HCT116 (cell line): ENCODE results near the gene ADAT3. TPM values are rescaled to one million over a fixed set of nuclear protein-coding genes. Genes with fewer than 3 reads are reported as not detected.

ENCODE experiments used
- ATAC-seq: fragments of 200-7000 bp; cut with Tn5 transposase; 2 replicates; pipeline ENCODE4 v1.9.1; 2020; ENCODE audit warnings: mild to moderate bottlenecking, moderate library complexity
- Bru-seq: library from RNA; stranded (reverse); fragments of 400-500 nt; gene quantifications from one replicate; lab custom pipeline; 2021; lab: Mats Ljungman, UMichigan
- BruChase-seq, 2 experiments: library from RNA; stranded (reverse); fragments of 400-500 nt; gene quantifications; one replicate each; lab custom pipeline; 2021; lab: Mats Ljungman, UMichigan
- BruUV-seq: library from RNA; stranded (reverse); fragments of 400-500 nt; replicated peaks from 2 replicates; lab custom pipeline; 2021; lab: Mats Ljungman, UMichigan
- CTCF ChIA-PET: fragments of 300-600 bp; sonication (Branson Sonifier 250); formaldehyde crosslinking; loops from one replicate; lab custom pipeline; 2021; ENCODE audit warnings: antibody characterized with exemption; lab: Charles Lee
- POLR2A ChIA-PET: fragments of 300-600, 350-600 bp; sonication (Branson Sonifier 250); formaldehyde crosslinking; loops from one replicate; lab custom pipeline; 2021; ENCODE audit warnings: antibody characterized with exemption; lab: Charles Lee
- RAD21 ChIA-PET, 2 experiments: fragments of 300-600 bp; sonication (Branson Sonifier 250); formaldehyde crosslinking; loops; one replicate each; lab custom pipeline; 2023; ENCODE audit warnings: low total read pairs in 2 of 2; ENCODE audit not compliant: uncharacterized antibody in 2 of 2, unreplicated experiment in 2 of 2, low non-redundant PET in 1 of 2; lab: Charles Lee
- DNase-seq: peaks from one replicate; pipeline ENCODE4 v3.0.0-alpha.2; 2010; ENCODE audit warnings: low read depth, low spot score
- H2AFZ ChIP-seq: fragments of 200-600 bp; shearing (Covaris generic), sonication (generic); 2 replicates; pipeline ENCODE4 v1.6.1; 2017; ENCODE audit warnings: low read depth, mixed run types, mixed read lengths, antibody characterized with exemption, low read length; ENCODE audit not compliant: poor library complexity, severe bottlenecking
- H3K27ac ChIP-seq: 2 replicates; pipeline ENCODE4 v1.5.1; 2012; ENCODE audit warnings: low read depth, low read length
- H3K27me3 ChIP-seq: fragments of 200-600 bp; sonication (generic); 2 replicates; pipeline ENCODE4 v1.6.1; 2016; ENCODE audit warnings: mixed run types, low read length, mixed read lengths; ENCODE audit not compliant: insufficient read depth
- H3K36me3 ChIP-seq, 2 experiments: fragments of 200-500 bp in 1 of 2; fragments of 200-600 bp in 1 of 2; sonication (Bioruptor generic) in 1 of 2; sonication (generic) in 1 of 2; 2 replicates each; pipeline versions ENCODE4 v1.5.1 to v1.6.1; 2014 to 2016; ENCODE audit warnings: low read length in 2 of 2, inconsistent platforms in 1 of 2, mixed read lengths in 1 of 2, mixed run types in 1 of 2; ENCODE audit not compliant: insufficient read depth in 2 of 2, control insufficient read depth in 1 of 2
- H3K4me1 ChIP-seq, 2 experiments: fragments of 200-600 bp in 1 of 2; sonication (generic) in 1 of 2; 2 replicates each; pipeline versions ENCODE4 v1.5.1 to v1.6.1; 2012 to 2017; ENCODE audit warnings: low read length in 2 of 2, inconsistent platforms in 1 of 2, mild to moderate bottlenecking in 1 of 2, mixed read lengths in 1 of 2, mixed run types in 1 of 2, moderate library complexity in 1 of 2; ENCODE audit not compliant: insufficient read depth in 2 of 2, control insufficient read depth in 1 of 2
- H3K4me2 ChIP-seq: fragments of 200-600 bp; sonication (generic); 2 replicates; pipeline ENCODE4 v1.6.1; 2017; ENCODE audit warnings: mixed run types, low read length, mixed read lengths
- H3K4me3 ChIP-seq, 2 experiments: fragments of 200-600 bp in 1 of 2; sonication (generic) in 1 of 2; replicated peaks in 1 of 2; 2 replicates each; pipeline ENCODE4 v1.5.1; 2011 to 2016; ENCODE audit warnings: low read length in 2 of 2, control low read depth in 1 of 2, low read depth in 1 of 2, mild to moderate bottlenecking in 1 of 2, mixed read lengths in 1 of 2, mixed run types in 1 of 2
- H3K79me2 ChIP-seq: fragments of 200-600 bp; sonication (generic); 2 replicates; pipeline ENCODE4 v1.6.1; 2017; ENCODE audit warnings: mild to moderate bottlenecking, mixed run types, low read length, moderate library complexity, mixed read lengths; ENCODE audit not compliant: insufficient read depth
- H3K9ac ChIP-seq: fragments of 200-600 bp; sonication (generic); 2 replicates; pipeline ENCODE4 v1.6.1; 2016; ENCODE audit warnings: low read length, mixed read lengths
- H3K9me2 ChIP-seq: fragments of 200-600 bp; sonication (generic), shearing (Covaris generic); 2 replicates; pipeline ENCODE4 v1.6.1; 2017; ENCODE audit warnings: mixed run types, mild to moderate bottlenecking, moderate library complexity; ENCODE audit not compliant: insufficient read depth
- H3K9me3 ChIP-seq, 2 experiments: fragments of 200-500 bp in 1 of 2; fragments of 200-600 bp in 1 of 2; sonication (Bioruptor generic) in 1 of 2; sonication (generic) in 1 of 2; 2 replicates each; pipeline ENCODE4 v1.6.1; 2014 to 2017; ENCODE audit warnings: low read length in 2 of 2, mixed read lengths in 2 of 2, inconsistent platforms in 1 of 2, low read depth in 1 of 2, mild to moderate bottlenecking in 1 of 2, mixed run types in 1 of 2, moderate library complexity in 1 of 2; ENCODE audit not compliant: control insufficient read depth in 1 of 2, insufficient read depth in 1 of 2
- H4K20me1 ChIP-seq: fragments of 200-600 bp; sonication (generic), shearing (Covaris generic); 2 replicates; pipeline ENCODE4 v1.6.1; 2017; ENCODE audit warnings: mixed run types, mild to moderate bottlenecking, moderate library complexity; ENCODE audit not compliant: insufficient read depth
- CBX3 ChIP-seq: IDR thresholded peaks from 2 replicates; pipeline ENCODE4 v1.6.1; 2012; ENCODE audit warnings: low read depth
- ELF1 ChIP-seq: IDR thresholded peaks from 2 replicates; pipeline ENCODE4 v1.6.1; 2012; ENCODE audit warnings: low read depth, borderline replicate concordance
- EZH2 ChIP-seq: fragments of 200-600 bp; sonication (generic); IDR thresholded peaks from 2 replicates; pipeline ENCODE4 v1.6.1; 2017; ENCODE audit warnings: antibody characterized with exemption, mixed run types
- EZH2phosphoT487 ChIP-seq: fragments of 200-600 bp; IDR thresholded peaks from 2 replicates; pipeline ENCODE4 v1.6.1; 2018; ENCODE audit warnings: antibody characterized with exemption, borderline replicate concordance
- FOSL1 ChIP-seq: IDR thresholded peaks from 2 replicates; pipeline ENCODE4 v1.6.1; 2012; ENCODE audit warnings: low read depth
- POLR2A ChIP-seq: IDR thresholded peaks from 2 replicates; pipeline ENCODE4 v1.7.0; 2011; ENCODE audit warnings: borderline replicate concordance; ENCODE audit not compliant: insufficient read depth, insufficient read length; ENCODE audit errors: extremely low read depth
- POLR2AphosphoS5 ChIP-seq: IDR thresholded peaks from 2 replicates; pipeline ENCODE4 v1.6.1; 2011; ENCODE audit warnings: mild to moderate bottlenecking, low read depth, low read length, moderate library complexity
- RAD21 ChIP-seq: IDR thresholded peaks from 2 replicates; pipeline ENCODE4 v1.6.1; 2012; ENCODE audit warnings: low read depth, mild to moderate bottlenecking
- SIN3A ChIP-seq: IDR thresholded peaks from 2 replicates; pipeline ENCODE4 v1.6.1; 2012; ENCODE audit warnings: low read depth
- SP1 ChIP-seq: IDR thresholded peaks from 2 replicates; pipeline ENCODE4 v1.6.1; 2012; ENCODE audit warnings: low read depth
- TCF7L2 ChIP-seq: IDR thresholded peaks from 2 replicates; pipeline ENCODE4 v1.7.0; 2011; ENCODE audit warnings: borderline replicate concordance, inconsistent platforms; ENCODE audit not compliant: insufficient read depth, insufficient read length; ENCODE audit errors: extremely low read depth
- YY1 ChIP-seq: IDR thresholded peaks from 2 replicates; pipeline ENCODE4 v1.6.1; 2011; ENCODE audit warnings: low read length, low read depth, moderate library complexity, mild to moderate bottlenecking; ENCODE audit not compliant: insufficient replicate concordance; ENCODE audit errors: extremely low read depth
- ZFX ChIP-seq: fragments of 450-650 bp; IDR thresholded peaks from 2 replicates; pipeline ENCODE4 v1.6.1; 2017
- ZNF274 ChIP-seq: fragments of 200-500 bp; sonication (Bioruptor generic); IDR thresholded peaks from 2 replicates; pipeline ENCODE4 v1.6.1; 2014; ENCODE audit warnings: mild to moderate bottlenecking, low read depth, low read length, inconsistent platforms
- intact Hi-C: fragments of 100-400 bp; cut with micrococcal nuclease; formaldehyde crosslinking; loops from 2 replicates; pipeline ENCODE4 v1.10.0; 2022
- long read RNA-seq: library from polyadenylated mRNA; unstranded; transcript quantifications from one replicate; pipeline ENCODE4 v2.0.0, GENCODE V29; 2021; ENCODE audit not compliant: unreplicated experiment
- polyA plus RNA-seq: library from polyadenylated mRNA; unstranded; fragments of >200 nt; gene quantifications from 2 replicates; pipeline ENCODE4 v1.2.1, GENCODE V29; 2012; ENCODE audit warnings: missing spikeins
- total RNA-seq: library from RNA; stranded (reverse); gene quantifications from one replicate; pipeline ENCODE4 v1.2.1, GENCODE V29; 2021; ENCODE audit not compliant: unreplicated experiment
- TF ChIP-seq, protein P1 (sequence below), 3 experiments: fragments of 200-600 bp in 1 of 3; sonication (generic) in 1 of 3; IDR thresholded peaks in 2 of 3; conservative IDR thresholded peaks in 1 of 3; 2 replicates each; pipeline ENCODE4 v1.5.1; 2012 to 2017; ENCODE audit warnings: low read depth in 2 of 3, low read length in 2 of 3, antibody characterized with exemption in 1 of 3, borderline replicate concordance in 1 of 3, control low read depth in 1 of 3, mild to moderate bottlenecking in 1 of 3, mixed read lengths in 1 of 3, mixed run types in 1 of 3, moderate library complexity in 1 of 3; ENCODE audit not compliant: insufficient read depth in 1 of 3
- TF ChIP-seq, protein P2 (sequence below): IDR thresholded peaks from 2 replicates; pipeline ENCODE4 v1.6.1; 2011; ENCODE audit warnings: mild to moderate bottlenecking, low read length, moderate library complexity; ENCODE audit not compliant: insufficient replicate concordance; ENCODE audit errors: extremely low read depth
- TF ChIP-seq, protein P3 (sequence below): IDR thresholded peaks from 2 replicates; pipeline ENCODE4 v1.6.1; 2012

ADAT3 gene
- total RNA-seq (15.9 TPM), Bru-seq, nascent RNA (percentile 62 among the genes with signal in this experiment), BruChase-seq, experiment 1, labeled RNA remaining after a 6-hour chase (percentile 66 among the genes with signal in this experiment), BruChase-seq, experiment 2, labeled RNA remaining after a 2-hour chase (percentile 76 among the genes with signal in this experiment)
- 6.2 and 7.5 TPM in 2 replicates for polyA plus RNA-seq
- long read RNA-seq, transcript ADAT3-201 (2 exons, 1,620 nt) = major isoform, 8 of 24 reads
- long read RNA-seq, partial matches to known transcripts = 0 of 24 reads
- long read RNA-seq, other reads (novel, unspliced or antisense) = 16 of 24 reads

DNA sequence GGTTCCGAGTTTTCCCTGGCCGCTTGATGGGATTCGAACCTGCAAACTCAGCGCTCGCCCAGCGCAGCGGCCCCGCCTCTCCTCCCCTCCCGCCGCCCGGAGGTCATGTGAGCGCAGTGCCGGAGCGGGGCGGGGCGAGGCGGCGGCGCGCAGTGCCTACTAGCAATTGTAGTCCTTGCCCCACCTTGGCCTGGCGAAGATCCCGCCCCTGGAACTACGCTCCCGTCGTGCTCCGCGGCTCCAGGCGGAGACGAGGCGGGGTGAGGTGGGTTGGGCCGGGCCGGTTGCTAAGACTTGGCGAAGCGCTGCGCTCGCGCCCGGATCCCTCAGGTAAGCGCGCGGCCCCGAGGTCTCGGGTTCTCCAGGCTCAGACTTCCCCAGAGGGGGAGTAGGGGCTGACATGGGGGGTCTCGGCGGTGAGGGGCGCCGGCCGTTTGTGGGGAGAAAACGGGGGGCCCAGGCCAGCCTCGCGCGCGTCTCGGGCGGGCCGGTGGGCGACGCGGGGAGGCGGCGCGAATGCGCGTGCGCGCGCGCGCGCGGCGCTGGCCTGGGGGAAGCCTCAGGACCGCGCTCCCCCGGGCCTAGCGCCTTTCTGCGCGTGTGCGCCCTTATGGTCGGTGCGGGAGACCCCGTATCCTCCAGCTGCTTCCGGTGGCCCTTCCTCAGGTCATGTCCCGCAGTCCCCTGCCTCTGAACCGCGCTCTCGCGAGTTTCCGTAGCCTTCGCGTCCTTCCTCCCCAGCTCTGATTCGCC is at the start of gene ADAT3, which contains the start of gene SCAMP4:
Gene ADAT3, plus strand, starts transcription at position 290 of the 753 bp plus-strand sequence. CDS start 6,649 bp downstream, outside the sequence.
Gene SCAMP4, plus strand, starts transcription at position 290 of the 753 bp plus-strand sequence. CDS start 9,621 bp downstream, outside the sequence.
- H3K27me3 ChIP-seq = no peaks in the 10 kb centered on the region
- peak; percentile 95 for ATAC-seq
- no TSS peak for BruUV-seq
- TF ChIP-seq ZFX = peak; percentile 71; the same call in 1 of the 2 replicates
- TF ChIP-seq ZNF274 = no peak
- TF ChIP-seq ELF1 = no peak; the same call in 1 of the 2 replicates
- no peak; the same call in 1 of the 2 replicates for TF ChIP-seq SIN3A
- TF ChIP-seq, protein P1, sequence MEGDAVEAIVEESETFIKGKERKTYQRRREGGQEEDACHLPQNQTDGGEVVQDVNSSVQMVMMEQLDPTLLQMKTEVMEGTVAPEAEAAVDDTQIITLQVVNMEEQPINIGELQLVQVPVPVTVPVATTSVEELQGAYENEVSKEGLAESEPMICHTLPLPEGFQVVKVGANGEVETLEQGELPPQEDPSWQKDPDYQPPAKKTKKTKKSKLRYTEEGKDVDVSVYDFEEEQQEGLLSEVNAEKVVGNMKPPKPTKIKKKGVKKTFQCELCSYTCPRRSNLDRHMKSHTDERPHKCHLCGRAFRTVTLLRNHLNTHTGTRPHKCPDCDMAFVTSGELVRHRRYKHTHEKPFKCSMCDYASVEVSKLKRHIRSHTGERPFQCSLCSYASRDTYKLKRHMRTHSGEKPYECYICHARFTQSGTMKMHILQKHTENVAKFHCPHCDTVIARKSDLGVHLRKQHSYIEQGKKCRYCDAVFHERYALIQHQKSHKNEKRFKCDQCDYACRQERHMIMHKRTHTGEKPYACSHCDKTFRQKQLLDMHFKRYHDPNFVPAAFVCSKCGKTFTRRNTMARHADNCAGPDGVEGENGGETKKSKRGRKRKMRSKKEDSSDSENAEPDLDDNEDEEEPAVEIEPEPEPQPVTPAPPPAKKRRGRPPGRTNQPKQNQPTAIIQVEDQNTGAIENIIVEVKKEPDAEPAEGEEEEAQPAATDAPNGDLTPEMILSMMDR (IDR thresholded peaks at IDR 0.05 in 2 of 3, conservative IDR thresholded peaks at IDR 0.05 in 1 of 3; ENCODE audit: borderline replicate concordance in 1 of 3, insufficient read depth in 1 of 3, low read depth in 2 of 3, low read length in 2 of 3) = no peak
- no peak for TF ChIP-seq FOSL1
- peak; percentile 60 for TF ChIP-seq POLR2A
- no peak for TF ChIP-seq YY1
- no peak for TF ChIP-seq EZH2
- TF ChIP-seq, protein P2, sequence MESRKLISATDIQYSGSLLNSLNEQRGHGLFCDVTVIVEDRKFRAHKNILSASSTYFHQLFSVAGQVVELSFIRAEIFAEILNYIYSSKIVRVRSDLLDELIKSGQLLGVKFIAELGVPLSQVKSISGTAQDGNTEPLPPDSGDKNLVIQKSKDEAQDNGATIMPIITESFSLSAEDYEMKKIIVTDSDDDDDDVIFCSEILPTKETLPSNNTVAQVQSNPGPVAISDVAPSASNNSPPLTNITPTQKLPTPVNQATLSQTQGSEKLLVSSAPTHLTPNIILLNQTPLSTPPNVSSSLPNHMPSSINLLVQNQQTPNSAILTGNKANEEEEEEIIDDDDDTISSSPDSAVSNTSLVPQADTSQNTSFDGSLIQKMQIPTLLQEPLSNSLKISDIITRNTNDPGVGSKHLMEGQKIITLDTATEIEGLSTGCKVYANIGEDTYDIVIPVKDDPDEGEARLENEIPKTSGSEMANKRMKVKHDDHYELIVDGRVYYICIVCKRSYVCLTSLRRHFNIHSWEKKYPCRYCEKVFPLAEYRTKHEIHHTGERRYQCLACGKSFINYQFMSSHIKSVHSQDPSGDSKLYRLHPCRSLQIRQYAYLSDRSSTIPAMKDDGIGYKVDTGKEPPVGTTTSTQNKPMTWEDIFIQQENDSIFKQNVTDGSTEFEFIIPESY = peak; percentile 65
- TF ChIP-seq POLR2AphosphoS5 = peak; percentile 90
- no peak for TF ChIP-seq EZH2phosphoT487
- TF ChIP-seq TCF7L2 = peak; percentile 35
- TF ChIP-seq, protein P3, sequence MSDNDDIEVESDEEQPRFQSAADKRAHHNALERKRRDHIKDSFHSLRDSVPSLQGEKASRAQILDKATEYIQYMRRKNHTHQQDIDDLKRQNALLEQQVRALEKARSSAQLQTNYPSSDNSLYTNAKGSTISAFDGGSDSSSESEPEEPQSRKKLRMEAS = peak; percentile 79
- no peak for TF ChIP-seq RAD21
- peak; percentile 81 for TF ChIP-seq SP1
- no peak; the same call in 1 of the 2 replicates for TF ChIP-seq CBX3
- H3K4me3 ChIP-seq = peak within 1 kb of the TSS; percentile 55 to 95
- H4K20me1 ChIP-seq = no peaks in the 10 kb centered on the region
- H3K9me3 ChIP-seq = no peaks in the 10 kb centered on the region
- peaks cover 0 to 4% of the 10 kb centered on the region in 2 experiments; a peak in 1 of 4 replicates for H3K36me3 ChIP-seq
- CTCF ChIA-PET = interaction anchor here (1.2 to 1.3 kb wide), 2 partner anchors 23 to 41 kb away, joined by 3 to 6 read pairs; no protein-coding TSS in a partner anchor
- H3K27ac ChIP-seq = peak within 1 kb of the TSS; percentile 85
- H3K4me1 ChIP-seq = peaks cover 9 to 26% of the 10 kb centered on the region in 2 experiments; a peak in 3 of 4 replicates
- DNase-seq = peak; percentile 98
- peak within 1 kb of the TSS; percentile 72 for H2AFZ ChIP-seq
- H3K79me2 ChIP-seq = peaks cover 47% of the 10 kb centered on the region
- POLR2A ChIA-PET = interaction anchor here (1.0 to 1.5 kb wide), 3 partner anchors 29 to 126 kb away, joined by 3 to 5 read pairs (median 4); no protein-coding TSS in a partner anchor
- no peaks in the 10 kb centered on the region for H3K9me2 ChIP-seq
- peak within 1 kb of the TSS; percentile 89 for H3K9ac ChIP-seq
- H3K4me2 ChIP-seq = peak within 1 kb of the TSS; percentile 99
- RAD21 ChIA-PET = no interaction called here
- intact Hi-C loops = loop anchor here (5.0 kb wide), 1 partner anchor 247 kb away; the partner anchor contains the start of gene AP3D1
